ENCODE data around the gene MRPL38. TPM values are rescaled to one million over a fixed set of nuclear protein-coding genes. Genes with fewer than 3 reads are reported as not detected.

The MRPL38 gene
- total RNA-seq, 1 donor = 36.6 TPM

DNA sequence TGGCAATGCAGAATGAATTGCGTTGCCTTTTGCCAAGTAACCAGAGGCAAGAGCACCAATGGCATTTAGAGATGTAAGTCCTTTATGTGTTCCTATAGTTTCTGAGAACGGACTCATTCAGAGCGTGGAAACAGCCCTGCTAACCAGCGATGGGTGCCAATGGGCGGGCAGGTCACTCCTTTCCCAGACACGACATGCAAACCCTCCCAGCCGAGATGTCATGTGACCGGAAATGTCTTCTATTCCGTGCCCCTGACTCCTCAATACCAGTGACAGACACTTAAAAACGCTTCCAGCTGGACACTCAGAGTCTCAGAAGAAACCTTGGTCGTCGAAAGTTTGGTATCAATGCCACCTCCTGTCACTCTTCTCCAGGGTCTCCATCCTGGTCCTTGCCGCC is 33.0 kb upstream of the MRPL38 start:
- H3K36me3 ChIP-seq (ENCODE audit: insufficient read depth, low read length) = no peaks in the 10 kb centered on the region
- H3K4me1 ChIP-seq (ENCODE audit: insufficient read depth, low read length) = peaks cover 3% of the 10 kb centered on the region

DNA sequence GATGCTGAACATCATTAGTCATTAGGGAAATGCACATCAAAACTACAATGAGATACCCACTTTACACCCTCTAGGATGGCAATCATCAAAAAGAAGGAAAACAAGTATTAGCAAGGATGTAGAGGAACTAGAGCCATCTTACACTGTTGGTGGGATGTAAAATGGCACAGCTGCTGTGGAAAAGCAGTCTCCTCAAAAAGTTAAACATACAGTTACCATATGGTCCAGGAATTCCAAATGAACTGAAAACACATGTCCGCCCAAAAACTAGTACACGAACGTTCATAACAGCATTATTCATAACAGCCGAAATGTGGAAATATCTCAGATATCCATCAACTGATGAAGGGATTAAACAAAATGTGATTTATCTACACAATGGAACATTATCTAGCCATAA is 29.1 kb upstream of the MRPL38 start:
- H3K4me2 ChIP-seq (ENCODE audit: insufficient read depth, low read length) = no peak overlapping the region
- no peaks in the 10 kb centered on the region for H3K9me3 ChIP-seq (ENCODE audit: low read depth, low read length)
- TF ChIP-seq, protein P1, sequence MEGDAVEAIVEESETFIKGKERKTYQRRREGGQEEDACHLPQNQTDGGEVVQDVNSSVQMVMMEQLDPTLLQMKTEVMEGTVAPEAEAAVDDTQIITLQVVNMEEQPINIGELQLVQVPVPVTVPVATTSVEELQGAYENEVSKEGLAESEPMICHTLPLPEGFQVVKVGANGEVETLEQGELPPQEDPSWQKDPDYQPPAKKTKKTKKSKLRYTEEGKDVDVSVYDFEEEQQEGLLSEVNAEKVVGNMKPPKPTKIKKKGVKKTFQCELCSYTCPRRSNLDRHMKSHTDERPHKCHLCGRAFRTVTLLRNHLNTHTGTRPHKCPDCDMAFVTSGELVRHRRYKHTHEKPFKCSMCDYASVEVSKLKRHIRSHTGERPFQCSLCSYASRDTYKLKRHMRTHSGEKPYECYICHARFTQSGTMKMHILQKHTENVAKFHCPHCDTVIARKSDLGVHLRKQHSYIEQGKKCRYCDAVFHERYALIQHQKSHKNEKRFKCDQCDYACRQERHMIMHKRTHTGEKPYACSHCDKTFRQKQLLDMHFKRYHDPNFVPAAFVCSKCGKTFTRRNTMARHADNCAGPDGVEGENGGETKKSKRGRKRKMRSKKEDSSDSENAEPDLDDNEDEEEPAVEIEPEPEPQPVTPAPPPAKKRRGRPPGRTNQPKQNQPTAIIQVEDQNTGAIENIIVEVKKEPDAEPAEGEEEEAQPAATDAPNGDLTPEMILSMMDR (IDR thresholded peaks at IDR 0.05; ENCODE audit: extremely low read depth, low read depth, low read length) = no peak
- no peaks in the 10 kb centered on the region for H3K79me2 ChIP-seq (ENCODE audit: insufficient read depth, low read length)
- H3K36me3 ChIP-seq (ENCODE audit: insufficient read depth, low read length) = peaks cover 6% of the 10 kb centered on the region
- no peak overlapping the region for H2AFZ ChIP-seq (ENCODE audit: low read length)
- no peaks in the 10 kb centered on the region for H3K4me1 ChIP-seq (ENCODE audit: insufficient read depth, low read length)
- H3K27me3 ChIP-seq (ENCODE audit: insufficient read depth, low read length) = no peaks in the 10 kb centered on the region
- no peak overlapping the region for H3K27ac ChIP-seq (ENCODE audit: low read depth, low read length)
- DNase-seq (ENCODE audit: insufficient read length, low spot score, missing footprints) = no peak
- no peak overlapping the region for H3K4me3 ChIP-seq (ENCODE audit: insufficient read depth, low read length)
- no peaks in the 10 kb centered on the region for H4K20me1 ChIP-seq (ENCODE audit: insufficient read depth, low read length)

More for the DNA sequence above, 33.0 kb upstream of the MRPL38 start:
- Histone ChIP-seq H3K79me2 (ENCODE audit: insufficient read depth, low read length) (peaks cover 5% of the 10 kb centered on the region), H3K9me3 (ENCODE audit: low read depth, low read length) (no peaks in the 10 kb centered on the region), H3K27ac (ENCODE audit: low read depth, low read length) (no peak overlapping the region), H3K27me3 (ENCODE audit: insufficient read depth, low read length) (no peaks in the 10 kb centered on the region), H2AFZ (ENCODE audit: low read length) (no peak overlapping the region), H4K20me1 (ENCODE audit: insufficient read depth, low read length) (no peaks in the 10 kb centered on the region), H3K4me2 (ENCODE audit: insufficient read depth, low read length) (no peak overlapping the region), H3K4me3 (ENCODE audit: insufficient read depth, low read length) (no peak overlapping the region)
- no peak for DNase-seq (ENCODE audit: insufficient read length, low spot score, missing footprints)
- TF ChIP-seq, protein P1 (IDR thresholded peaks at IDR 0.05; ENCODE audit: extremely low read depth, low read depth, low read length) = no peak

DNA sequence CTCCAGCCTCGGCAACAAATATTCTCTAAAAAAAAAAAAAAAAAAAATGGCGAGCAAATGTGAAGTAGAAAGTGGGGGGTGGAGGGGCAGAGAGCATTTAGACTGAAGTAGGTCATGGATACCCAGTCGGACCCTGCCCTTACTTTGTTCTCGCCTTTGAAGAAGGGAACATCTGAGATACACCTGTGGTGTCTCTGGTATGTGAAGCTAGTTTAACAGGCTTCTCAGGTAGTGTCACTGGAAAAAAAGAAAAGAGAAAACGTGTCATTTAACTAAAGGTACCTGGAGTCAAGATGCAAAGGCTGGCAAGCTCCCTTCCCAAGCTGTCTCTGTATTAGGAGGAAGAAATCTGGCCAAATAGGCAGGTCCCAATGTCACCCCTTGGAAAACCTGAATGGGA is 28.2 kb upstream of the MRPL38 start:
- H4K20me1 ChIP-seq (ENCODE audit: insufficient read depth, low read length) = no peaks in the 10 kb centered on the region
- no peaks in the 10 kb centered on the region for H3K79me2 ChIP-seq (ENCODE audit: insufficient read depth, low read length)
- no peaks in the 10 kb centered on the region for H3K9me3 ChIP-seq (ENCODE audit: low read depth, low read length)
- no peak overlapping the region for H2AFZ ChIP-seq (ENCODE audit: low read length)
- no peak for DNase-seq (ENCODE audit: insufficient read length, low spot score, missing footprints)
- TF ChIP-seq, protein P1 (IDR thresholded peaks at IDR 0.05; ENCODE audit: extremely low read depth, low read depth, low read length) = no peak
- no peak overlapping the region for H3K4me2 ChIP-seq (ENCODE audit: insufficient read depth, low read length)
- no peak overlapping the region for H3K4me3 ChIP-seq (ENCODE audit: insufficient read depth, low read length)
- H3K36me3 ChIP-seq (ENCODE audit: insufficient read depth, low read length) = peaks cover 6% of the 10 kb centered on the region
- no peaks in the 10 kb centered on the region for H3K27me3 ChIP-seq (ENCODE audit: insufficient read depth, low read length)
- no peak overlapping the region for H3K27ac ChIP-seq (ENCODE audit: low read depth, low read length)
- H3K4me1 ChIP-seq (ENCODE audit: insufficient read depth, low read length) = no peaks in the 10 kb centered on the region

DNA sequence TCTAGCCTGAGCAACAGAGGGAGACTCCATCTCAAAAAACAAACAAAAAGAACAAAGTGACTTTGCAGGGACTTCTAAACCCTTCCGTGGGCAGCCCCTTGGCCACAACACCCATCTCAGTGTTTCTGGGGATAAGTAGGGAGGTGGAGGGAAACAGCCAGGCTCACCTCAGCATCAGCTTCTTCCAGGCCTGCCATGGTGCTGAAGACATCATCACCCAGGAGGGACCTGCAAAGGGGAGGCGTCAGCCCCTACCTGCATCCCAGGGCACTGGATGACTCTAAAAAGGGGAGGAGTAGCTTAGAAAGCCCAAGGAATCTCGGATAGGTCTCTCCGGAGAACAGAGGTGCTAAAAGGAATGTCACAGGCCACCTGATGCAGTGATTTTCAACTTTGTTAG is 26.4 kb upstream of the MRPL38 start:
- H3K36me3 ChIP-seq (ENCODE audit: insufficient read depth, low read length) = peaks cover 13% of the 10 kb centered on the region
- H2AFZ ChIP-seq (ENCODE audit: low read length) = no peak overlapping the region
- no peak overlapping the region for H3K4me2 ChIP-seq (ENCODE audit: insufficient read depth, low read length)
- H3K79me2 ChIP-seq (ENCODE audit: insufficient read depth, low read length) = no peaks in the 10 kb centered on the region
- no peak for DNase-seq (ENCODE audit: insufficient read length, low spot score, missing footprints)
- TF ChIP-seq, protein P1 (IDR thresholded peaks at IDR 0.05; ENCODE audit: extremely low read depth, low read depth, low read length) = no peak
- no peaks in the 10 kb centered on the region for H3K27me3 ChIP-seq (ENCODE audit: insufficient read depth, low read length)
- no peaks in the 10 kb centered on the region for H4K20me1 ChIP-seq (ENCODE audit: insufficient read depth, low read length)
- no peak overlapping the region for H3K27ac ChIP-seq (ENCODE audit: low read depth, low read length)
- H3K9me3 ChIP-seq (ENCODE audit: low read depth, low read length) = no peaks in the 10 kb centered on the region
- no peak overlapping the region for H3K4me3 ChIP-seq (ENCODE audit: insufficient read depth, low read length)
- H3K4me1 ChIP-seq (ENCODE audit: insufficient read depth, low read length) = no peaks in the 10 kb centered on the region

Measured in osteoblast (primary cell).